ENCODE results near the gene FADS1.

Gene FADS1

DNA sequence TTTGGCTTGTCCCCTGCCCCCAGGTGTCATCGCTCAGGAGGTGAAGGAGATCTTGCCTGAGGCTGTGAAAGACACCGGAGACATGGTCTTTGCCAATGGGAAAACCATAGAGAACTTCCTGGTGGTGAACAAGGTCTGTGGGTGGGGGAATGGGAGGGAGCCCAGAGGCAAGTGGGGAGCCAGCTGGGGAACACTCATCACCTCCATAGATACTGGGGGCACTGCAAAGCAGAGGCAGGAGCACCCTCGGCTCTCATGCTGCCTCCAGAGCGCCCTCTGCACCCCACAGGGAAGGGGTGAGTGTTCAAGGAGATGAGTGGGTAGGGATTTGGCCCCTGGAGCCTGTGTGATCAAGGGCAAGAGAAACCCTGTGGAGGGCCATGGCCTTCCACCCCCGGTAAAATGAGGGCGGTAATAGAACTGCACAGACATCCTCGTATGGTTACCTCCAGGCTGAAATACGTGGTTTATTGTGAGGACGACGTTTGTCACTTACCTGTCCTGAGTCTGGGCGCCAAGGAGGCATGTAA is 38.4 kb downstream of the FADS1 start:
- no peak for DNase-seq (ENCODE audit: low read depth in 2 of 2)

DNA sequence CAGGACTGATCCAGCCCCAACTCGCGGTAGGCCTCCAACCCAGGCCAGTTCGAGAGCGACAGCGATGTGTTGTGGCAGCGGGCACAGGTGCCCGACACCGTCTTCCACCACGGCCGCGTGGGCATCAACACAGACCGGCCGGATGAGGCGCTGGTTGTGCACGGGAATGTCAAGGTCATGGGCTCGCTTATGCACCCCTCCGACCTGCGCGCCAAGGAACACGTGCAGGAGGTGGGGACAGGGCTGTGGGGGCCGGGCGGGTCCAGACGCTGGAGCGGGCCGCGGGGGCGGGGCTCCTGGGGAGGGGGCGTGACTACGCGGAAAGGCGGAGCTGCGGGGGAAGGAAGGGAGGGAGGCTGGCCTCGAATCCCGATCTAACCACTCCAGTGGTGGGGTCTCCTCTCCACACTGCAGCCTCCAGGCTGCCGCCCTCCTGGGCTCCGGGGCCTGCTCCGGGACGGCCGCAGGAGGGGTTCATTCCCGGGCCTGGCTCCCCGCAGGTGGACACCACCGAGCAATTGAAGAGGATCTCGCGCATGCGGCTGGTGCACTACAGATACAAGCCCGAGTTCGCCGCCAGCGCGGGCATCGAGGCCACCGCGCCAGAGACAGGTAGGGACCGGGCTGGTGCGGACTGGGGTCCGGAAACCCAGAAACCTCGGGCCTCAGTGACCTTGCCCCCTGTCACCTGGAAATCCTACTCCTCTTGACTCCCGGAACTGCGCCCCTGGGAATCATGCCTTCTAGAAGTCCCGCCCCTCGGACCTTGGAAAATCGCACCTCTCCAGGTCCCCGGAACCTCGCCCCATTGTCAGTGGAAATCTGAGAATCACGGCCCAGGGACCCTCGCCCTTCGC is 39.3 kb downstream of the FADS1 start:
- DNase-seq (ENCODE audit: low read depth in 2 of 2) = peak in 1 of 2 experiments; percentile 51

DNA sequence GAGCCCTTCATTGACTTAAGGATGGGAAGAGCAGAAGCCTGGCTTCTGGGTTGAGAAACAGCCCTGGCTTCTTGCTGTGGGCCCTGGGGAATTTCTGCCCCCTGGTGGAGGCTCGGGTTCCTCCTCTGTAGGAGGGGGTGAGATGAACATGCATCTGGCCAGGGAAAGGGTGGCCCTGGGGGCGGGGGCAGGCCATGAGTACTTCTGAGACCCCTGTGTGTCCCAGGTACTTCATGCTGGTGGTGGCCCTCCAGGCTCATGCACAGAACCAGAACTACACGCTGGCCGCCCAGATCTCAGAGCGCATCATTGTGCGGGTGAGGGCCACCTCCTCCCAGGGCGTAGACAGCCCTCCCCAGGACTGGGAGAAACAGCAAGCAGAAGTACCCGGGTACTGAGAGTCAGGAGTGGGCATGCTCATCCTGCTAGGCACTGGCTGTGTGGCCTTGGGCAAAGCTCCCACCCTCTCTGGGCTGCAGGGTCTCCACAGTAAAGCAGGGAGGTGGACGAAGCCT is 40.2 kb downstream of the FADS1 start:
- DNase-seq (ENCODE audit: low read depth in 2 of 2) = peak; percentile 19 to 58

DNA sequence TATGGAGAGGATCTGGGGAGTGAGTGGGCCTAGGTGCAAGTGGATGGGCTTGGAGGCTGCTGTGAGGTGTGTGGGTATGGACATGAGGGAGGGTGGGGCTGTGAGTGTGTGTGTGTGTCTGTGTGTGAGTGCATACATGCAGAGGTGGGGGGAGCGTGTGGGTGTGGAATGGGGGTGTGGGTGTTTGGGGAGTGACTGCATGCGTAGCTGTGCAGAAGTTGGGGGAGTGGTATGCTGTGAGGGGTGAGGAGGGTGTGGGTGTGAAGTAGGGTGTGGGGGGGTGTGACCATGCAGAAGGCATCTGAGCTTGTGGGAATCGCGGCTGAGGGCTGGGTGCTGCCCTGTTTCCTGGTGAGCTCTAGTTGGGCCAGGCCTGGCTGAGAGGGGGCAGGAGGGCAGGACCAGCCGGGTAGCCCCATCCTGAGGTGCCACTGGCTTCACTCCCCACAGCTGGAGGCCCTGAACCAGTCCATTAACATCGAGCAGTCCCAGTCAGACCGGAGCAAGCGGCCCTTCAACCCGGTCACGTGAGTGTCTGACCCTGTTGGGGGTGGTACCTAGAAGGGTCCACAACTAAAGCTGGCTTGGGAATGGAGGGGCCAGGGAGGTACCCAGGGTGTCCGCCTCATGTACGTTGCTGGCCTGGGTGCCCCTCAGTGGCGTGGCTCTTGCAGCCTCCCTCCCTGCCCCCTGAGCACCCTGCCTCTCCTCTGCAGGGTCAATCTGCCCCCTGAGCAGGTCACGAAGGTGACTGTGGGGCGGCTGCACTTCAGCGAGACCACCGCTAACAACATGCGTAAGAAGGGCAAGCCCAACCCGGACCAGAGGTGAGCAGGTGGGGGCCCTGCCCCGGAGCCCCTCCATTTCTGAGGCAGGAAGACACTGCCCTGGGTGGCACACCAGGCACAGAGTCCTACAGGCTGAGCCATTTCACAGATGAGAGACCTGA is 40.9 kb downstream of the FADS1 start:
- DNase-seq (ENCODE audit: low read depth in 2 of 2) = no peak

DNA sequence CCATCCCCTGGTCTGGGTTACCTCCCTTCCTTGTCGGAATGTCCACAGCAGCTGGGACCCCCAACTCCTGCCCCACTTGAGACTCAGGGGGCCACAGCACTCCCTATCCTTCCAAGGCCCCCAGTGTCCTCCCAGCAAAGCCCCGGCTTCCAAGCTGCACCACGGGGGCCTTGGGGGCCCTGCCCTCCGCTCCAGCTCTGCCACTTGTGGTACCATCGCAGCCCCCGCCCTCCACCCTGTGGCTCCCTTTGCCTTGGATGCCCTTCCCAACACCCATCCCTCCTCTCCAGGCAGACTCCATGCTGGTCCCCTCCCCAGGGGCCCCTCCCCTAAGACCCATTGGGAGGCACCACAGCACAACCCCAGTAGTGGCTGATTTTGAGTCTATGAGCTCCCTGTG is 41.7 kb downstream of the FADS1 start:
- no peak for DNase-seq (ENCODE audit: low read depth in 2 of 2)

DNA sequence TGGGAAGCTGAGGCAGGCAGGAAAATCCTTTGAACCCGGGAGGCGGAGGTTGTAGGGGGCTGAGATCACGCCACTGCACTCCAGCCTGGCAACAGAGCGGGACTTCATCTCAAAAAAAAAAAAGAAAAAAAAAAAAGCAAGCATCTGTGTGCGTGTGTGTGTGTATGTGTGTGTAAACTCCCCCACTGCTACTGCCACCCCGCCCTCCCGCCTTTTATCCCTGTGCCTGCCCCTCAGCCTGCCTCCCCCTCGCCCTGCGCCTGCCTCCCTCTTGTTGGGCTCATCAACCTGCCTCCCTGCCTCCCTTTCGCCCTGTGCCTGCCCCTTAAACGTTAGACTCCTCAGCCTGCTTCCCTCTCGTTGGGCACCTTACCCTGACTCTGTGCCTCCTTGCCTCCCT is 42.4 kb downstream of the FADS1 start:
- no peak for DNase-seq (ENCODE audit: low read depth in 2 of 2)

DNA sequence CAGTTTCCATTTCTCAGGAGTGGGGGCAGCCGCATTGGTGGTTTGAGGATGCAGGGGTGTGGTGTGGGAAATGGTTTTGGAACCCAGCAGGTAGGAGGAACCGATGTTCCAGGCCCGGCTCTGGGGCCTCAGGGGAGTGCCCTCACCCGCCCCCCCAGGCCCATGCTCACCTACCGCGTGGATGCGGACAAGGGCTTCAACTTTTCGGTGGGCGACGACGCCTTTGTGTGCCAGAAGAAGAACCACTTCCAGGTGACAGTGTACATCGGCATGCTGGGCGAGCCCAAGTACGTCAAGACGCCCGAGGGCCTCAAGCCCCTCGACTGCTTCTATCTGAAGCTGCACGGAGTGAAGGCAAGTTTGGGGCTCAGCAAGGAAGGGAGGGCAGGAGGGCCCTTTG is 43.0 kb downstream of the FADS1 start:
- no peak for DNase-seq (ENCODE audit: low read depth in 2 of 2)

DNA sequence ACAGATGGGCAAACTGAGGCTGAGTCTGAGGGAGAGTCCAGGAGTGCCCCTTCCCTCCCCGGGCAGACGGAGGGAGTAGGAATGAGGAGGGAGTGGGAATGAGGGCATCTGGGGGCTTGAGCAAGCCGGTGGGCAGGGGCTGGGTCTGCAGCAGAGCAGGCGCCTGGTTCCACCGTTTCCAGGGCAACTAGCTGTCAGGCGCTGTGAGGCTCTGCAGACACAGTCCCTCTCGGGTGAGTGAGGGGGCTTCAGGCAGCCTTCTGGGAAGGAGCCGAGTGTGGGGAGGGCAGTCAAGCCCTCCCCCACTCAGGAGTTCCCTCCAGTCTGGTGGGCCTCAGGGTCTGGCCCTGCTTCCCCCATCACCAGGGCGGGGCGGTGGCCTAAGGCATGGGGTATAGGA is 43.4 kb downstream of the FADS1 start:
- no peak for DNase-seq (ENCODE audit: low read depth in 2 of 2)

DNA sequence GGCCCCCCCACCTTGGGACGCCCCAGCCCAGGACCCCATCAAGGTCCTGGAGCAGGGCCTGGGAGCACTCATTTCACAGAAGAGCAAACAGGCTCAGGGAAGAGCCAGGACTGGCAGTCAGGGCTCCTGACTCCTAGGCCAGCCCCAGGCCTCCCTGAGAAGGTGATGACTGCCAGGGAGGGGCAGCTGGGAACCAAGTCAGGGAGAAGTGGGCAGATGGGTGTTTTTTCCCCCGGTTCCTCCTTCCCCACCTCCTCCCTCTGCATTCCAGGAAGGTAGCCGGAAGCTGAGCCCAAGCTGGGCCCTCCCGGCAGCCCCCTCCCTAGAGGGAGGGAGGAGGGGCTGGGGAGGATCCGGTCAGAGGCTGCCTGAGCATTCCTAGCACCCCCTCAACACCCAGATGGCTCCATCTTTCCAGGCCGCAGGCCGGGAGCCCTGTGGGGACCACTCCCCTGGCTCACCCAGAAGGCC is 44.8 kb downstream of the FADS1 start:
- DNase-seq (ENCODE audit: low read depth in 2 of 2) = no peak

DNA sequence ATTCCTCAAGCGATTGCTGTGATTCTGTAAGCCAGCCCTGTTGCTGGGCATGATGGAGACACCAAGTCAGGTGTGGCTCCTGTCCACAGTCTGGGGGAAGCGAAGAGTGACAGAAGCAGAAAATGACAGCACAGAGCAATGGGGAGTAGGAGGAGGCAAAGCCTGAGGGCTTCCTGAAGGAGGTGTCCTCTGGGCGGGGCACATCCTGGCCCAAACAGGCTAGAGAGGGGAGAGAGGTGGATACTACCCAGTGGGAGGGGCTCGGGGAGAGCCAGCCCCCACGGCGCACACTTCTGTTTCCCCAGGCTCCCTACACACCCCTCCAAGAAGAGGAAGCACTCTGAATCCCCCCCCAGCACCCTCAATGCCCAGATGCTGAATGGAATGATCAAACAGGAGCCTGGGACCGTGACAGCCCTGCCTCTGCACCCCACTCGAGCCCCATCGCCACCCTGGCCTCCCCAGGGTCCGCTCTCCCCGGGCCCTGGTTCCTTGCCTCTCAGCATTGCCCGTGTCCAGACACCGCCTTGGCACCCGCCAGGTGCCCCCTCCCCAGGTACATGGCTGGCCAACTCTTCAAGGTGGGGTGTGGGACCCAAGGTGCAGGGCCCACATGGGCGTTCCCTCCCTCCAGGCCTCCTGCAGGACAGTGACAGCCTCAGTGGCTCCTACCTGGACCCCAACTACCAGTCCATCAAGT is 45.5 kb downstream of the FADS1 start:
- no peak for DNase-seq (ENCODE audit: low read depth in 2 of 2)

DNA sequence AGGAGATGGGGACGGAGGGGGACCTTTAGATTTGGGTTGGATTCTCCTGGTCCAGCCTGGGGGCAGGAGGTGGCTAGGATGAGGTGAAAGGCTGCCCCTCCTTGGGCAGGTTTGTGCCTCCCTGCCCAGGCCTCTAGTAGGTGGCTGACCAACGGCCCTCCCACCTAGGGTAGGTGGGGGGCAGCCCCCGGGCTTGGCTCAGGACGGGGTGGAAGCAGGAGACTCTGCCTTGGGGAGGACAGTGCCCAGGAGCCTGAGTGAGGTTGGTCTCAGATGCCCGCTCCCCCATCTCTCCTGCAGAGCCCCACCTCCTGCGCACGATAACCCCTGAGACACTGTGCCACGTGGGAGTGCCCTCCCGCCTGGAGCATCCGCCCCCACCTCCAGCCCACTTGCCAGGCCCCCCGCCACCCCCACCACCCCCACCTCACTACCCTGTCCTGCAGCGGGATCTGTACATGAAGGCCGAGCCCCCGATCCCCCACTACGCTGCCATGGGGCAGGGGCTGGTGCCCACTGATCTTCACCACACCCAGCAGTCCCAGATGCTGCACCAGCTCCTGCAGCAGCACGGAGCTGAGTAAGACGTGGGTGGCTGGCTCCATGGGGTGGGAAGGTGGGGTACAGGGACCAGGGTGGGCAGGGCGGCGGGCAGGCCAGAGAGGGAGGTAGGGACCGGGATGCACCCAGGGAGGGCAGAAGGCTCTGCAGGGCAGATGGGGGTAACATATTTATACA is 46.7 kb downstream of the FADS1 start:
- no peak for DNase-seq (ENCODE audit: low read depth in 2 of 2)

DNA sequence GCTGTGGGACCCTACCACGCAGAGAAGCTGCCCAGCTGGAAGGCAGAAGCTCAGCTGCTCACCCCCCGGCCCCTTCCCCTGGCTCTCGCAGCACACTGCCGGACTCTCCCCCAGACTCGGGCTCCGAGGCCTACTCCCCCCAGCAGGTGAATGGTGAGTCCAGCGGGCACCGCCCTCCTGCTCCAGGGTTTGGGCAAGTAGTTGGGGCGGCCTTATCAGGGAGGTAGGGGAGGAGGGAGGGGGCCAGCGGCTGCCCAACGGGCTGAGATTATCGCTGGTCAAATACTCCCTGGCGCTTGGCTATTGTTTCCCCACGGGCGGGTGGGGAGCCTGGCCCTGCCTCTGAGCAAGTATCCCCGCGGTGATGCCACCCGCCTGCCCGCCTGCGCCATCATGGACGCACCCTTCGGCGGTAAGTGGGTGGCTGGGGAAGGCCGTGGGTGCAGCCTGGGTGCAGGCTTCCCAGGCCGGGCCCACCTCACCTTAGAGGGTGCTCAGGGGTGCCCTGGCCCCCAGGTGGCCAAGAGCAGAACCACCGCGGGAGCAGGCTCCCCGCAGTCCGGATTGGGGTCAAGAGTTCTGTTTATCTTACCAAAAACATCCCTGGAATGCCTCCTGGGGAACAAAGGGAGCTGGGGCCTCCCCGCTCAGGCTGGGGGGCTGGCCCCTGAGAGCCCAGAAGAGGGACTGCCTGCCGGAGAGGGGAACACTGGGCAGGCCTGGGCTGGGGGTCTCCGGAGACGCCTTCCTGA is 47.5 kb downstream of the FADS1 start:
- no peak for DNase-seq (ENCODE audit: low read depth in 2 of 2)

DNA sequence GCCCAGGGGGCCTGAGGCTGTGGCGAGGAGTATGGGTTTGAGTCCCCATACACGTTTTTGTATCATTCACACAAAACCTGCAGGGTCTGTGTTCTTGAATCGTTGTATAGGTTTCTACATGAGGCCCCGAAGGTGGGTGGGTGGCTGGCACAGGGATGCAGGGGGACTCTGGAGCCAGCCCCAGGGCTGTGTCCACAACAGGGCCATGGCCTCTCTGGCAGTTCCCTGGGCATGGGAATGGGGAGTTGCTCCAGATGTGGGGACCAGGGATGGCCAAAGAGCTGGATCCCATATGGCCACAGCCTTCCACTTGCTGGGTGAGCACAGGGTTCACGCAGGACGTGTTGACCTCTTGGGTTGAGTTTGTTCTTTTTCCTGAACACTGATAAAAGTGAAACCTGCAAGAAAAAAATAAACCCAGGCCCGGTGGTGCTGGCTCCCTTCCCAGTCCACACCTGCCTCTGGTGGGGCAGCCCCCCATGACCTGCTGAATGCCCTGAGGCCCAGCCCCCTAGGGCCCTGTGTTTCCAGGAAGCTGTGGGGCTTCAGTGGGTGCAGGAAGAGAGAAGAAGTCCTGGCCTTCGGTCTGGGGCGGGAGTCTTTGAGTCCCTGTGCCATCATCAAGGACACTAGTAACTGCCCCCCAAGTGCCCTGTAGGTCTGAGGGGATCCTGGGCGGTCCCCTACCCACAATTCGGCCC is 48.3 kb downstream of the FADS1 start:
- DNase-seq (ENCODE audit: low read depth in 2 of 2) = no peak

DNA sequence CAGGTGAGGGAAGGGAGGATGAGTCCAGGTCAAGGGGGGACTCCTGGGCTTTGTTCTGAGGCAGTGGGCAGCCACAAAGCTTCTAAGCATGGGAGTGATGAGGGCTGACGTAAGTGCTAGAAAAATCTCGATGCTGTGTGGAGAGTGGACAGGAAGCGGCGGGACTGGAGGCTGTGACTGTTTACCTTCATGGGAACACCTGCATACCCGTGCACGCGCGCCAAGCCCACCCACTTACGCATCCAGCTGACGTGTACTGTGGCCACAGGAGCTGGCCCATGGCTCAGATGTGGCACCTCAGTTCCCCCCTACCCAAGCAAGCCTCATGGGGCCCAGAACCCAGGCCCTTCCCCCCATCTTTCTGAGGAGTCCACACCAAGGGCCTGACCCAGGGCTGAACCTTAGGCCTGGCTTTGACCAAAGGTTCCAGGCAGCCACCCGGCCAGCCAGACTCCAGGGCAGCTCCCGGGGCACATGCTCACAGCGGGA is 50.4 kb downstream of the FADS1 start:
- DNase-seq (ENCODE audit: low read depth in 2 of 2) = no peak

DNA sequence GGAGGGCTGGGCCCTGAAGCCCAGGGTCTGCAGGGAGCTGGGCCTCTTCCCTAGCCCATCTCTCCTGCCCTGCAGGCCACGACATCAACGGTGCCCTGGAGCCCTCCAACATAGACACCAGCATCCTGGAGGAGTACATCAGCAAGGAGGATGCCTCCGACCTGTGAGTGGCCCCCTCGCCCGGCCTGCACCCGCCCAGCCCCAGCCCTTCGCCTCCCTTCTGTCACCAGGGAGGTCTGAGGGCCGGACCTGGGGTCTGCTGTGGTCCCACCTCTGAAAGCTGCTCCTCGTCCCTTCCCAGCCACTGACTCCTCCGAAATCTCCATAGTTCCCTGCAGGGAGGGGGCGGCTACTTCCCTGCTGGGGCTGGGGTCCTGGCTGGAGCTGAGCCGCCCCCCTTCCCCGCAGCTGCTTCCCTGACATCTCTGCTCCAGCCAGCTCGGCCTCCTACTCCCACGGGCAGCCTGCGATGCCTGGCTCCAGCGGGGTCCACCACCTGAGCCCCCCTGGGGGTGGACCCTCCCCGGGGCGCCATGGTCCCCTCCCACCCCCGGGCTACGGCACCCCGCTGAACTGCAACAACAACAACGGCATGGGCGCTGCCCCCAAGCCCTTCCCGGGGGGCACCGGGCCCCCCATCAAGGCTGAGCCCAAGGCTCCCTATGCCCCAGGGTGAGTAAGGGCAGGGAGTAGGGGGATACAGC is 51.1 kb downstream of the FADS1 start:
- DNase-seq (ENCODE audit: low read depth in 2 of 2) = no peak

DNA sequence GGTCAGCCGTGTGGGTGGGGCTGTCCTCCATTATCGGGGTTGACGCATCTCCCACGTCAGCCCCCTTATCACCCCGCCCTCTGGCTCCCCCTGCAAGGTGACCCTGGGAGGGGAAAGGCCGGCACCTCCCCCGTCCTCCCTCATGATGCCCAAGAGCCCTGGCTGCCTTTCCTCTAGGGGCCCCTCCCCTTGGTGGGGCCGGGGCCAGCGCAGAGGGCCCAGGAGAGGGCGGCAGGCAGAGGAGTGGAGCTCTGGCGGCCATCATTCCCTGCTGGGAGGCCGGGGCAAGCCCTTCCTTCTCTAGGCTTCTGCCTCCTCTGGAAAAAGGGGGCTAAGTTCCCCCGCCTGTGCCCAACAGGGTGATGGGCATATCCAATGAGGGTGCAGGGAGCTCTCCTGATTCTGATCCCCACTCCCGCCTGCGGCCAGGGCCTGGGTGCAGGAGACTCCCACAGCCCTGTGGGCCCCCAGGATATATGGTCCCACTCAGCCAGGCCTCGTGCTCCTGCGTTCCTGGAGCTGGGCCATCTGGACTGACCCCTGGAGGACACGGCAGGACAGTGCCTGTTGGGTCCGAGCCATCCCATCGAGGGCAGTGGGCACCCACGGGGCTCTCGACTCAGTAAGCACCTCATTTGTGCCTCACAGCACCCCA is 52.1 kb downstream of the FADS1 start:
- DNase-seq (ENCODE audit: low read depth in 2 of 2) = no peak

DNA sequence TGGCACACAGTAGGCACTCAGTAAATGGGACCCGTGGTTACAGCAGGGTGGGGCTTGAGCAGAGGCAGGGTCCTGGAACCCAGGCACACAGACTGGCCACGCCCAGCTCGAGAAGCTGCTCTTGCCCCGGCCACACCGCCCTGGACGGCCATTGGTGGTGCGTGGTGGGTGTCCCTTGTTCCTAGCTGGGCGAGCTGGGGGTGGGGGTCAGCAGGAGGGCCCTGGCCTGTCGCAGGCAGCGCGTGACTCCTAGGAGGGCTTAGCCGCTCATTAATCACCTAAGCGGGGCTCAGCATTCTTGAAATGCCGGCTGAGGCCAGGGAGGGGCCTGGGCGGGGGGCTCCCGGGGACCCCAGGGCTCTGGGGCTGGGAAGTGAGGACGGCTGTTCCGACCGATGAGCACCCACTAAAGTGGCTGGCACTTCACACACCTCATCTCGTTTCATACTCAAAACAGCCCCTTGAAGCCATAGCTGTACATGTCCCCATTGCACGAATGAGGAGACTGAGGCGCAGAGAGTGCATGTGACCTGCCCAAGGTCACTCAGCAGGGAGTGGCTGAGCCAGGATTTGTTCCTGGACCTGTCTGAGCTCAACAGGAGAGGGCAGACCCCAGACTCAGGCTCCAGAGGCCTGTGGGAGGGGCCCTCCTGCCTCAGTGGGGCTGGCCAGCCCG is 52.7 kb downstream of the FADS1 start:
- no peak for DNase-seq (ENCODE audit: low read depth in 2 of 2)

DNA sequence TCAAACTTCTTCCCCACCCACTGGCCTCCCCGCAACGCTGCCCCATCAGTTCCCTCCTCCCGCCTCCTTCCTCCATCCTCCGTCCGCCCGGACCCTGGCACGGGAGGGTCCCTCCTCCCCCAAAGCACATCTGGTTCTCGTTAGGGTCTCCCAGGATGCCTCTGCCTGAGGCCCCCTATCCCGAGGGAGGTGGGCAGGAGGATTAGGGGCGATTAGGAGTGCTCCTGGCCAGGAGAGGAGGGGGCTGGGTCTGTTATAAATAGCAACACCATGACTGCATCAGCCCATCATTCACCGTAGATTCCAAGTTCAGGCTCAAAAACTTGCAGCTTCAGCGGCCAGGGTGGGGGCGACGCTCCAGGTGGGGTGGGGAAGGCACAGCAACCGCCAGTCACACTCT is 54.0 kb downstream of the FADS1 start:
- no peak for DNase-seq (ENCODE audit: low read depth in 2 of 2)

All from stimulated activated CD4-positive, alpha-beta T cell treated with anti-CD3 and anti-CD28 coated beads, Interleukin-12 subunit alpha, Interleukin-12 subunit beta, amount 100 ng/mL, for 24 hours (primary cell).